ENCODE results near the gene MSI2. TPM values are rescaled to one million over a fixed set of nuclear protein-coding genes. Genes with fewer than 3 reads are reported as not detected.

The MSI2 gene
- total and polyA plus RNA-seq, 2 donors (not counting 3 experiments of a cell fraction or from before 2014, with no cell fraction given) = 20.9 to 59.3 TPM

DNA sequence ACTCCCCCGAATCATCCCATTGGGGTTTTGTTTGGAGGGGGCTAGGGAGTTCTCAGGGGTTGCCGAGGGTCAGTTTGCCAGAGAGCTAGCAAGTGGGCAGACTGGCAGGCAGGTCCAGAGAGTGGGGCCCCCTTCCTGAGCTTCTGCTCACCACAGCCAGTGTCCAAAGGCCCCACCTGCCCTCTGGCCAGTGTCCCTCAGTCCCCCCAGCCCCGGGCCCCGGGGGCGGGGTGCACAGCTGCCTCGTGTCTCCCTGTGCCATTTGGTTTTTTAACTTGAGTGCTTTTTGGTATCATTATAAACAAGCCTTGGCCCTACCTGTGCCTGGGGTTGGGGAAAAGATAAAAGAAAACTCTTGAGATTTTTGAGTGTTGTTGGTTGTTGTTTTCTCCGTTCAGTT is 397.0 kb downstream of the MSI2 start:
- ChIA-PET POLR2A (no interaction called here), CTCF (interaction anchor here (0.7 kb wide), 1 partner anchor 410 kb away, joined by 4 read pairs; no protein-coding TSS in a partner anchor)
- Histone ChIP-seq H3K27ac (ENCODE audit: insufficient read depth, low read depth, low read length) (no peak overlapping the region), H3K36me3 (ENCODE audit: control insufficient read depth in 2 of 2, extremely low read depth in 1 of 2, insufficient read depth in 2 of 2, low read length in 2 of 2) (no peaks in the 10 kb centered on the region), H3K9me3 (replicated peaks; ENCODE audit: control insufficient read depth, insufficient read depth, low read length) (no peaks in the 10 kb centered on the region), H3K4me2 (ENCODE audit: insufficient read depth, low read length) (no peak overlapping the region), H3K9me1 (replicated peaks; ENCODE audit: control insufficient read depth, extremely low read depth, insufficient read depth, low read length) (no peaks in the 10 kb centered on the region), H2AFZ (ENCODE audit: low read depth, low read length) (no peak overlapping the region), H3K79me2 (ENCODE audit: control insufficient read depth, insufficient read depth, low read length) (no peaks in the 10 kb centered on the region), H3K9ac (replicated peaks; ENCODE audit: extremely low read depth, insufficient read depth, low read length) (no peak overlapping the region), H4K20me1 (replicated peaks; ENCODE audit: control insufficient read depth, extremely low read depth, insufficient read depth, low read length) (no peaks in the 10 kb centered on the region), H3K27me3 (ENCODE audit: control insufficient read depth in 2 of 2, insufficient read depth in 2 of 2, low read length in 2 of 2) (no peaks in the 10 kb centered on the region), H3K4me3 (replicated peaks in 1 of 3; ENCODE audit: insufficient read depth in 1 of 3, low read depth in 1 of 3, low read length in 3 of 3) (no peak overlapping the region), H3K4me1 (ENCODE audit: control insufficient read depth, extremely low read depth, insufficient read depth, low read length) (no peaks in the 10 kb centered on the region)
- no TSS peak for BruUV-seq (replicated peaks)
- intact Hi-C loops (cut with micrococcal nuclease) (no loop called here), dilution Hi-C loops (cut with MboI; ENCODE audit: extremely low pct_ligation_motif_present, low sequenced_read_pairs) (no loop called here)
- no peak for DNase-seq (ENCODE audit: low read depth, low spot score)
- no peak for FAIRE-seq
- no peak for TF ChIP-seq CTCF (IDR thresholded peaks at IDR 0.05; ENCODE audit: extremely low read depth in 1 of 2, insufficient read depth in 1 of 2, low read depth in 1 of 2, low read length in 2 of 2)
- TF ChIP-seq POLR2AphosphoS5 (IDR thresholded peaks at IDR 0.05; ENCODE audit: insufficient read depth, low read depth, low read length) = no peak
- no peak for TF ChIP-seq FOS (IDR thresholded peaks at IDR 0.05; ENCODE audit: borderline replicate concordance, insufficient read depth, low read length)
- no peak for TF ChIP-seq EZH2 (IDR thresholded peaks at IDR 0.05; ENCODE audit: borderline replicate concordance, low read depth, low read length, severe bottlenecking)
- no peak for TF ChIP-seq JUN (IDR thresholded peaks at IDR 0.05; ENCODE audit: borderline replicate concordance, insufficient read depth, insufficient read length, low read depth)
- no peak for TF ChIP-seq GATA2 (IDR thresholded peaks at IDR 0.05; ENCODE audit: insufficient read depth, insufficient read length, low read depth, low read length)
- no peak for TF ChIP-seq POLR2A (IDR thresholded peaks at IDR 0.05; ENCODE audit: low read depth, low read length)
- no peak for TF ChIP-seq MAX (IDR thresholded peaks at IDR 0.05; ENCODE audit: insufficient read depth, insufficient read length)
- no peak for TF ChIP-seq MYC (IDR thresholded peaks at IDR 0.05; ENCODE audit: low read depth, low read length)

Measured in endothelial cell of umbilical vein (primary cell).